Left ventricle myocardium inferior (tissue), 1 donor: Measurements from ENCODE around the gene SPTBN5. TPM values are rescaled to one million over a fixed set of nuclear protein-coding genes. Genes with fewer than 3 reads are reported as not detected.
A peak's percentile ranks its signal among the peaks of the same experiment; 100 is the strongest.

Experiments
- DNase-seq: peaks from one replicate; pipeline ENCODE4 v3.0.0-alpha.2; 2020
- H3K27ac ChIP-seq: fragments of 200-600 bp; replicated peaks from 2 replicates; pipeline ENCODE4 v1.8.0; 2021
- H3K27me3 ChIP-seq: fragments of 200-600 bp; 2 replicates; pipeline ENCODE4 v1.8.0; 2021; ENCODE audit warnings: low read depth
- H3K36me3 ChIP-seq: fragments of 200-600 bp; 2 replicates; pipeline ENCODE4 v1.8.0; 2021
- H3K4me1 ChIP-seq: fragments of 200-600 bp; 2 replicates; pipeline ENCODE4 v1.8.0; 2021
- H3K4me3 ChIP-seq: fragments of 200-600 bp; 2 replicates; pipeline ENCODE4 v1.8.0; 2021; ENCODE audit warnings: mild to moderate bottlenecking, moderate library complexity
- H3K9me3 ChIP-seq: fragments of 200-600 bp; replicated peaks from 2 replicates; pipeline ENCODE4 v1.8.0; 2021
- CTCF ChIP-seq: fragments of 200-600 bp; IDR thresholded peaks from 2 replicates; pipeline ENCODE4 v1.8.0; 2021; ENCODE audit warnings: antibody characterized with exemption, mild to moderate bottlenecking, borderline replicate concordance
- intact Hi-C: fragments of 100-400 bp; cut with micrococcal nuclease; formaldehyde crosslinking; loops from one replicate; pipeline ENCODE4 v1.11.0; 2022
- total RNA-seq: library from RNA; stranded (reverse); fragmentation: NEBNext Ultra II Directional; extraction: Animal tissue kit (Norgen Biotek cat#: 25700); gene quantifications from one replicate; pipeline ENCODE4 v1.2.1, GENCODE V29; 2021
- donor health status: DM: no; HTN: yes; CAD: no; lungs with severe emphysema.

Gene SPTBN5
- total RNA-seq, 1 donor from 2014 or later: 2.7 TPM

- H3K27ac ChIP-seq: peak overlapping the region; percentile 89
- H3K4me3 ChIP-seq: no peak overlapping the region
- H3K27me3 ChIP-seq: no peaks in the 10 kb centered on the region
- intact Hi-C loops: no loop called here
- TF ChIP-seq CTCF: no peak
- no peaks in the 10 kb centered on the region for H3K9me3 ChIP-seq
- peaks cover 5% of the 10 kb centered on the region for H3K36me3 ChIP-seq
- peaks cover 100% of the 10 kb centered on the region for H3K4me1 ChIP-seq
- no peak for DNase-seq
These were observed 39.9 kb upstream of the SPTBN5 start for GRCh38 chr15:41933771-41934170.

- H3K27ac ChIP-seq: peak overlapping the region; percentile 89
- peaks cover 100% of the 10 kb centered on the region for H3K4me1 ChIP-seq
- H3K4me3 ChIP-seq: no peak overlapping the region
- no peaks in the 10 kb centered on the region for H3K27me3 ChIP-seq
- intact Hi-C loops: no loop called here
- no peaks in the 10 kb centered on the region for H3K9me3 ChIP-seq
- DNase-seq: no peak
- peaks cover 5% of the 10 kb centered on the region for H3K36me3 ChIP-seq
- no peak for TF ChIP-seq CTCF
These were observed 39.5 kb upstream of the SPTBN5 start for GRCh38 chr15:41933326-41933725.

- DNase-seq: no peak
- Histone ChIP-seq H3K9me3 (no peaks in the 10 kb centered on the region), H3K4me3 (no peak overlapping the region), H3K27ac (peak overlapping the region; percentile 89), H3K27me3 (no peaks in the 10 kb centered on the region), H3K36me3 (peaks cover 5% of the 10 kb centered on the region), H3K4me1 (peaks cover 100% of the 10 kb centered on the region)
- intact Hi-C loops: no loop called here
- TF ChIP-seq CTCF: no peak
These were observed 38.8 kb upstream of the SPTBN5 start for GRCh38 chr15:41932511-41933289.

- Histone ChIP-seq H3K9me3 (no peaks in the 10 kb centered on the region), H3K36me3 (peaks cover 5% of the 10 kb centered on the region), H3K27ac (peak overlapping the region; percentile 89), H3K27me3 (no peaks in the 10 kb centered on the region), H3K4me1 (peaks cover 100% of the 10 kb centered on the region), H3K4me3 (no peak overlapping the region)
- TF ChIP-seq CTCF: no peak
- intact Hi-C loops: no loop called here
- no peak for DNase-seq
These were observed 38.2 kb upstream of the SPTBN5 start for GRCh38 chr15:41932101-41932500.

- Histone ChIP-seq H3K27ac (peak overlapping the region; percentile 89), H3K4me3 (no peak overlapping the region), H3K36me3 (peaks cover 5% of the 10 kb centered on the region), H3K9me3 (no peaks in the 10 kb centered on the region), H3K27me3 (no peaks in the 10 kb centered on the region), H3K4me1 (peaks cover 100% of the 10 kb centered on the region)
- no peak for TF ChIP-seq CTCF
- DNase-seq: no peak
- intact Hi-C loops: no loop called here
These were observed 37.0 kb upstream of the SPTBN5 start for GRCh38 chr15:41930867-41931222.
